B cell (primary cell): ENCODE results near the gene ANKRD33B. TPM values are rescaled to one million over a fixed set of nuclear protein-coding genes. Genes with fewer than 3 reads are reported as not detected.

Source experiments
- ATAC-seq: fragments of 200-7000 bp; cut with Tn5 transposase; one replicate; pipeline ENCODE4 v1.10.0; 2021; ENCODE audit warnings: low read depth, mild to moderate bottlenecking, moderate number of reproducible peaks, moderate library complexity
- CTCF ChIA-PET: fragments of 350-600 bp; sonication (Branson Sonifier 250); formaldehyde crosslinking; loops from one replicate; lab custom pipeline; 2021; ENCODE audit warnings: antibody characterized with exemption, inconsistent platforms; lab: Charles Lee
- POLR2A ChIA-PET: fragments of 350-600 bp; sonication (Branson Sonifier 250); formaldehyde crosslinking; loops from one replicate; lab custom pipeline; 2021; ENCODE audit warnings: antibody characterized with exemption; lab: Charles Lee
- DNase-seq: peaks from one replicate; pipeline ENCODE4 v3.0.0; 2013
- H2AFZ ChIP-seq: 2 replicates; pipeline ENCODE4 v1.6.1; 2012; ENCODE audit warnings: mild to moderate bottlenecking, low read depth, low read length; ENCODE audit not compliant: insufficient read depth, poor library complexity, severe bottlenecking
- H3K27ac ChIP-seq, 2 donors: 1 replicate in 1 of 2; 2 replicates in 1 of 2; pipeline ENCODE4 v1.5.1; 2012 to 2013; ENCODE audit warnings: low read length in 2 of 2, mild to moderate bottlenecking in 2 of 2, moderate library complexity in 1 of 2
- H3K27me3 ChIP-seq, 4 experiments: fragments of 200-600 bp in 1 of 4; sonication (generic) in 1 of 4; replicated peaks in 1 of 4; 1 replicate in 2 of 4; 2 replicates in 2 of 4; pipeline versions ENCODE4 v1.6.1 to v1.7.0; 2013 to 2016; ENCODE audit warnings: low read length in 3 of 4, mild to moderate bottlenecking in 2 of 4, mixed read lengths in 1 of 4, moderate library complexity in 1 of 4; ENCODE audit not compliant: insufficient read depth in 4 of 4, control insufficient read depth in 3 of 4; ENCODE audit errors: control extremely low read depth in 1 of 4
- H3K36me3 ChIP-seq, 2 experiments: replicated peaks in 1 of 2; 1 replicate in 1 of 2; 2 replicates in 1 of 2; pipeline versions ENCODE4 v1.6.1 to v1.7.1; 2013; ENCODE audit warnings: low read length in 1 of 2; ENCODE audit not compliant: insufficient read depth in 2 of 2, control insufficient read depth in 1 of 2; ENCODE audit errors: control extremely low read depth in 1 of 2, extremely low read depth in 1 of 2
- H3K4me1 ChIP-seq, 2 donors: fragments of 200-600 bp in 1 of 2; sonication (generic) in 1 of 2; 1 replicate in 1 of 2; 2 replicates in 1 of 2; pipeline versions ENCODE4 v1.5.1 to v1.6.1; 2013 to 2017; ENCODE audit warnings: low read length in 2 of 2; ENCODE audit not compliant: control insufficient read depth in 2 of 2, insufficient read depth in 2 of 2
- H3K4me2 ChIP-seq: replicated peaks from 2 replicates; pipeline ENCODE3; 2012; ENCODE audit warnings: mild to moderate bottlenecking, low read depth, low read length; ENCODE audit not compliant: poor library complexity, severe bottlenecking
- H3K4me3 ChIP-seq, 5 experiments: fragments of 200-600 bp in 1 of 5; sonication (generic) in 1 of 5; 1 replicate in 3 of 5; 2 replicates in 2 of 5; pipeline versions ENCODE4 v1.5.1 to v1.7.0; 2011 to 2016; ENCODE audit warnings: low read length in 4 of 5, mild to moderate bottlenecking in 4 of 5, low read depth in 2 of 5, control low read depth in 1 of 5, moderate library complexity in 1 of 5; ENCODE audit not compliant: insufficient read depth in 1 of 5; ENCODE audit errors: control extremely low read depth in 1 of 5, extremely low read depth in 1 of 5
- H3K79me2 ChIP-seq: fragments of 200-600 bp; sonication (generic); one replicate; pipeline ENCODE4 v1.6.0; 2016; ENCODE audit warnings: low read length; ENCODE audit not compliant: control insufficient read depth, insufficient read depth
- H3K9ac ChIP-seq: fragments of 200-600 bp; sonication (generic); 2 replicates; pipeline ENCODE4 v1.6.1; 2017; ENCODE audit warnings: mild to moderate bottlenecking, low read length, moderate library complexity
- H3K9me3 ChIP-seq, 3 donors: one replicate each; pipeline versions ENCODE4 v1.6.1 to v1.7.1; 2013; ENCODE audit warnings: low read length in 2 of 3; ENCODE audit not compliant: control insufficient read depth in 2 of 3, insufficient read depth in 1 of 3; ENCODE audit errors: control extremely low read depth in 1 of 3
- H4K20me1 ChIP-seq: 2 replicates; pipeline ENCODE4 v1.6.0; 2012; ENCODE audit warnings: mild to moderate bottlenecking, low read length; ENCODE audit not compliant: insufficient read depth, control insufficient read depth, poor library complexity, severe bottlenecking
- H3K27ac Mint-ChIP-seq: one replicate; pipeline ENCODE4 v1.8.0; 2021; ENCODE audit warnings: mixed read lengths
- H3K27me3 Mint-ChIP-seq: one replicate; pipeline ENCODE4 v1.8.0; 2021; ENCODE audit warnings: mixed read lengths
- H3K4me1 Mint-ChIP-seq: one replicate; pipeline ENCODE4 v1.8.0; 2021; ENCODE audit warnings: mixed read lengths
- H3K4me3 Mint-ChIP-seq: one replicate; pipeline ENCODE4 v1.8.0; 2021; ENCODE audit warnings: mixed read lengths
- H3K9me3 Mint-ChIP-seq: one replicate; pipeline ENCODE4 v1.8.0; 2022; ENCODE audit warnings: mixed read lengths; ENCODE audit not compliant: insufficient read depth
- CTCF ChIP-seq: fragments of 200-600 bp; IDR thresholded peaks from one replicate; pipeline ENCODE4 v1.8.0; 2022; ENCODE audit warnings: antibody characterized with exemption, mild to moderate bottlenecking
- EZH2 ChIP-seq: IDR thresholded peaks from 2 replicates; pipeline ENCODE4 v1.6.1; 2012; ENCODE audit warnings: borderline replicate concordance, low read depth, mild to moderate bottlenecking, moderate library complexity, low read length; ENCODE audit not compliant: insufficient read depth, poor library complexity, severe bottlenecking
- WGBS: methylation state at CpG from one replicate; pipeline ENCODE4 v1.1.5; 2013; ENCODE audit warnings: missing lambda C conversion rate; ENCODE audit not compliant: insufficient coverage; 5-methylcytosine and 5-hydroxymethylcytosine counted together
- intact Hi-C: fragments of 100-400 bp; cut with micrococcal nuclease; formaldehyde crosslinking; loops from one replicate; pipeline ENCODE4 v1.10.0; 2022
- polyA plus RNA-seq: library from polyadenylated mRNA; depleted of rRNA; stranded (reverse); fragments of >200 nt; gene quantifications from 2 replicates; pipeline ENCODE4 v1.2.3, GENCODE V29; 2012
- total RNA-seq, 2 donors: library from RNA; stranded (reverse); fragments of 120-200 nt in 1 of 2; gene quantifications; 1 replicate in 1 of 2; 2 replicates in 1 of 2; pipeline versions ENCODE4 v1.2.3 to v1.2.4, GENCODE V29; 2013 to 2022

Gene ANKRD33B
- total and polyA plus RNA-seq, 2 donors (not counting 1 experiment from before 2014, with no cell fraction given) = 2.9 to 23.4 TPM

DNA sequence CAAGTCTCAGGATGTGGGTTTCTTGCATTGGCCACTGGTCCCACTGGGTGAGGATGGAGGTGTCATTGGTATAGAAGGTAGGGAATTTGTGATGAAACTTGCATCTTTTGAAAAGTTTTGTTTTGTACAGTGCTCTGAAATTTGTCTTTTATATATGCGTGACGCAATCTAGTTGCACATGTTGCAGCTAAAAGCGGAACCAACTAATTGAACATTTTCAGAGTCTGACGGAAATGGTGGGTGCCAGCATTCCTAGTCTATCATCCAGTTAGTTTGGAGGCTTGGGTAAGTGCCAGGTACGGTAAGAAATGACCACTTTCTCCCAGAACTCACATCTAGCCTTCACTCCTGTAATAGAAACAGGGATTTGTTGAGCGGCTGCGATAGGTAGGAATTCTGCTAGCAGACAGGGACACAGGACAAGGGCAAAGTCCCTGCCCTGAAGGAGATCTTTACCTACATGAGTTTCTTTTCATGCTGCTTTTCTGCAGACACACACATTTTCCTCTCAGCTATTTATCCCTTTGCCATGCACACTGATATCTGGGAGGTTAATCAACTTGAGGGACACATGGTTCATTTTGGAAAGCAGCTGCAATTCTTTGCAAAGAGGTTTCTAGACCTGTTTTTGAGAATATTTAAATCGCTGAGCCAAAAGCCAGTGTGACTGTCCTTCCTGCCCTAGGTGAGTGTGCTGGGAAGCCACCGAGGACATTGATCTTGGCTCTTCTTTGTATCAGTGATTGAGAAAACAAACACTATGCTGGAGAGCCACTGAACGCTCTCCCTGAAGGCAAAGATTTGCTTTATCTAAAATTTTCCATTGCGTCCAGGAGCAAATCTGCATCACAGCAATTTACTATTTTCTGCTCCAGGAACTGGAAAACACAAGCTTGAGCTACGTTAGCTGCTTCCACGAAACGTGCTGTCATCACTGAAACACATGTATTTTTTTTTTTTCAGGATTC lies 107.5 kb downstream of the ANKRD33B start:
- Histone ChIP-seq H4K20me1 (no peaks in the 10 kb centered on the region), H3K4me3 (no peak overlapping the region), H3K9me3 (peaks cover 0 to 3% (median 0%) of the 10 kb centered on the region in 3 donors), H3K4me2 (no peak overlapping the region), H3K79me2 (no peaks in the 10 kb centered on the region), H3K4me1 (no peaks in the 10 kb centered on the region), H2AFZ (no peak overlapping the region), H3K36me3 (no peaks in the 10 kb centered on the region), H3K27me3 (no peaks in the 10 kb centered on the region), H3K27ac (no peak overlapping the region), H3K9ac (no peak overlapping the region)
- H3K4me1 Mint-ChIP-seq = peaks cover 2% of the 10 kb centered on the region
- H3K4me3 Mint-ChIP-seq = no peak overlapping the region
- 79% methylated on average over 5 of the region's 14 CpGs for WGBS
- no peak for DNase-seq
- no peaks in the 10 kb centered on the region for H3K27me3 Mint-ChIP-seq
- intact Hi-C loops = no loop called here
- POLR2A ChIA-PET = interaction anchor here (0.6 kb wide), 1 partner anchor 27 kb away, joined by 6 read pairs; no protein-coding TSS in a partner anchor
- H3K27ac Mint-ChIP-seq = no peak overlapping the region
- H3K9me3 Mint-ChIP-seq = no peaks in the 10 kb centered on the region
- no peak for ATAC-seq
- TF ChIP-seq EZH2 (no peak), CTCF (no peak)
- CTCF ChIA-PET = no interaction called here
